T-helper 1 cell treated with Interleukin-12 subunit alpha and Interleukin-12 subunit beta and Interleukin-4 antibody, amounts not matched to agents 30 μg/mL and 1 μg/mL, for 36 hours (primary cell): ENCODE data around the gene APBA2.
"Not testable (repeated sequence)": the region's sequence is repeated elsewhere in the genome, so short reads cannot be mapped to it uniquely, and the experiment has no call there.

Source experiments
- H3K27ac Mint-ChIP-seq: one replicate; pipeline ENCODE4 v1.8.0; 2021; ENCODE audit warnings: mild to moderate bottlenecking, mixed read lengths
- H3K27me3 Mint-ChIP-seq: one replicate; pipeline ENCODE4 v1.8.0; 2021; ENCODE audit warnings: low read depth, mixed read lengths
- H3K36me3 Mint-ChIP-seq: one replicate; pipeline ENCODE4 v1.8.0; 2021; ENCODE audit warnings: low read depth, mixed read lengths
- H3K4me1 Mint-ChIP-seq: one replicate; pipeline ENCODE4 v1.8.0; 2021; ENCODE audit warnings: low read depth, mixed read lengths
- H3K4me3 Mint-ChIP-seq: one replicate; pipeline ENCODE4 v1.8.0; 2021; ENCODE audit warnings: mild to moderate bottlenecking, moderate library complexity, mixed read lengths
- H3K9me3 Mint-ChIP-seq: one replicate; pipeline ENCODE4 v1.8.0; 2021; ENCODE audit warnings: mixed read lengths

The APBA2 gene

GRCh38 chr15:29156521-29156920 lies 270.7 kb downstream of the APBA2 start:
- H3K4me3 Mint-ChIP-seq, result no peak overlapping the region
- peaks cover 3% of the 10 kb centered on the region for H3K4me1 Mint-ChIP-seq
- H3K27ac Mint-ChIP-seq, result no peak overlapping the region
- no peaks in the 10 kb centered on the region for H3K36me3 Mint-ChIP-seq
- peaks cover 3% of the 10 kb centered on the region for H3K9me3 Mint-ChIP-seq
- H3K27me3 Mint-ChIP-seq, result peaks cover 3% of the 10 kb centered on the region

DNA sequence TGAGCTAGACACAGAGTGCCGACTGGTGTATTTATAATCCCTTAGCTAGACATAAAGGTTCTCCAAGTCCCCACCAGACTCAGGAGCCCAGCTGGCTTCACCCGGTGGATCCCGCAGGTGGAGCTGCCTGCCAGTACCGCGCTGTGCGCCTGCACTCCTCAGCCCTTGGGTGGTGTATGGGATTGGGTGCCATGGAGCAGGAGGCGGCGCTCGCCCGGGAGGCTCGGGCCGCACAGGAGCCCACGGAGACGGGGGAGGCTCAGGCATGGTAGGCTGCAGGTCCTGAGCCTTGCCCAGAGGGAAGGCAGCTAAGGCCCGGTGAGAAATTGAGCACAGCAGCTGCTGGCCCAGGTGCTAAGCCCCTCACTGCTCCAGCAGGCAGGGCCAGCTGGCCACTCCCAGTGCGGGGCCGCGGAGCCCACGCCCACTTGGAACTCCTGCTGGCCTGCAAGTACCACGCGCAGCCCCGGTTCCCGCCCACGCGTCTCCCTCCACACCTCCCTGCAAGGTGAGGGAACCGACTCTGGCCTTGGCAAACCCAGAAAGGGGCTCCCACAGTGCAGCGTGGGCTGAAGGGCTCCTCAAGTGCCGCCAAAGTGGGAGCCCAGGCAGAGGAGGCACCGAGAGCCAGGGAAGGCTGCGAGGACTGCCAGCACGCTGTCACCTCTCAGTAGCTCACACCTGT lies 274.1 kb downstream of the APBA2 start:
- H3K27me3 Mint-ChIP-seq, result peaks cover 13% of the 10 kb centered on the region
- H3K4me3 Mint-ChIP-seq, result no peak overlapping the region
- H3K27ac Mint-ChIP-seq, result no peak overlapping the region
- H3K9me3 Mint-ChIP-seq, result peaks cover 9% of the 10 kb centered on the region
- peaks cover 3% of the 10 kb centered on the region for H3K4me1 Mint-ChIP-seq
- no peaks in the 10 kb centered on the region for H3K36me3 Mint-ChIP-seq

GRCh38 chr15:29162411-29162810 lies 276.6 kb downstream of the APBA2 start:
- Mint-ChIP-seq H3K4me3 (no peak overlapping the region), H3K27me3 (peaks cover 16% of the 10 kb centered on the region), H3K4me1 (peaks cover 3% of the 10 kb centered on the region), H3K9me3 (peaks cover 9% of the 10 kb centered on the region), H3K36me3 (no peaks in the 10 kb centered on the region), H3K27ac (no peak overlapping the region)

DNA sequence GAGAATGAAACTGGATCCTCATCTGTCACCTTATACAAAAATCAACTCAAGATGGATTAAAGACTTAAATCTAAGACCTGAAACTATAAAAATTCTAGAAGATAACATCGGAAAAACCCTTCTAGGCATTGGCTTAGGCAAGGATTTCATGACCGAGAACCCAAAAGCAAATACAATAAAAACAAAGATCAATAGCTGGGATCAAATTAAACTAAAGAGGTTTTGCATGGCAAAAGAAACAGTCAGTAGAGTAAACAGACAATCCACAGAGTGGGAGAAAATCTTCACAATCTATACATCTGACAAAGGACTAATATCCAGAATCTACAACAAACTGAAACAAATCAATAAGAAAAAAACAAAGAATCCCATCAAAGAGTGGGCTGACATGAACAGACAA lies 281.3 kb downstream of the APBA2 start:
- H3K27me3 Mint-ChIP-seq, result peaks cover 19% of the 10 kb centered on the region
- not testable (repeated sequence) for H3K9me3 Mint-ChIP-seq, H3K27ac Mint-ChIP-seq, H3K4me1 Mint-ChIP-seq, H3K4me3 Mint-ChIP-seq, H3K36me3 Mint-ChIP-seq
